HL-60 (cell line): ENCODE data around the gene OLAH.

ENCODE experiments used
- POLR2AphosphoS5 ChIP-seq: IDR thresholded peaks from 2 replicates; pipeline ENCODE4 v1.6.1; 2012; ENCODE audit warnings: low read depth
- SPI1 ChIP-seq: IDR thresholded peaks from 2 replicates; pipeline ENCODE4 v1.6.1; 2012; ENCODE audit warnings: low read depth, mild to moderate bottlenecking, borderline replicate concordance
- TF ChIP-seq, protein P1 (sequence below): IDR thresholded peaks from 2 replicates; pipeline ENCODE4 v1.6.1; 2012; ENCODE audit warnings: low read depth; ENCODE audit not compliant: insufficient replicate concordance
- TF ChIP-seq, protein P2 (sequence below): IDR thresholded peaks from one replicate; pipeline ENCODE4 v1.5.1; 2011; ENCODE audit warnings: low read length, control low read depth, inconsistent platforms; ENCODE audit not compliant: insufficient read depth

DNA sequence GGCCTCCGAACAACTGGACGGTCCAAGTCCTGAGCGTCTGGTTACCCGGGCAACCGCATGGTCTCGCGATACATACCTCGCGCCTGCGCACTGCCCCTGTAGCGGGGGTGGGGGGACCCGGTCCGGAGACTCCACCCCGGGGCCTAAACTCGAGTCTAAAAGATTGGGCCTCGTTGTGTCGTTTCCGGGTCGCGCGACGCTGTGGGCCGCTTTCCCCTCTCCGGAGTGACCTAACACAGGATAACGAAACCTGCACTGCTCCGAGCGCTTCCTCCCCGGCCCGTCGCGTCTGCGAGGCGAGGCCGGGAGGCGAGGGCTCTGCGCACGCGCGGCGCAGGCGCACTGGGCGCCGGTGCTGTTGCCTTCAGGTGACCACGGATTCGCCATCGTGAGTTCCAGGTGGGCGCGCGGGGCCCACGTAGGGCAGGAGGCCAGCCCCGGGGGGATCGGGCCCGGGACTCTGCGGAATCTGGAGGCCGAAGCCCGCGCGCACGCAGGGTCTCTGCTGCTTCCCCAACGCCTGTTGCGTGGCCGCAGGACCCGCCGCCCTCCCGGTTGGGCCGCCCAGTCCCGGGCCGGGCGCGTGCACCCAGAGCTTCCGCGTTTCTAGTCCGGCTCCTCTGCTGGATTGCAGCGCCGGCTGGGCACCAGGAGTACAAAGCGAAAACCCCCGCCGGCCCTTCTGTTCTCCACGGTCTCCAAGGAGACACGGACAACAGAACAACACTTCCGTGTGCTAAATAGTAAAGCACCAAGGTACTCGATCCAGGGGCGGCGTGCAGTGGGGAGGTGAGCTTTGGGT lies 53.5 kb downstream of the OLAH start, which contains the start of gene RPP38:
- TF ChIP-seq, protein P1, sequence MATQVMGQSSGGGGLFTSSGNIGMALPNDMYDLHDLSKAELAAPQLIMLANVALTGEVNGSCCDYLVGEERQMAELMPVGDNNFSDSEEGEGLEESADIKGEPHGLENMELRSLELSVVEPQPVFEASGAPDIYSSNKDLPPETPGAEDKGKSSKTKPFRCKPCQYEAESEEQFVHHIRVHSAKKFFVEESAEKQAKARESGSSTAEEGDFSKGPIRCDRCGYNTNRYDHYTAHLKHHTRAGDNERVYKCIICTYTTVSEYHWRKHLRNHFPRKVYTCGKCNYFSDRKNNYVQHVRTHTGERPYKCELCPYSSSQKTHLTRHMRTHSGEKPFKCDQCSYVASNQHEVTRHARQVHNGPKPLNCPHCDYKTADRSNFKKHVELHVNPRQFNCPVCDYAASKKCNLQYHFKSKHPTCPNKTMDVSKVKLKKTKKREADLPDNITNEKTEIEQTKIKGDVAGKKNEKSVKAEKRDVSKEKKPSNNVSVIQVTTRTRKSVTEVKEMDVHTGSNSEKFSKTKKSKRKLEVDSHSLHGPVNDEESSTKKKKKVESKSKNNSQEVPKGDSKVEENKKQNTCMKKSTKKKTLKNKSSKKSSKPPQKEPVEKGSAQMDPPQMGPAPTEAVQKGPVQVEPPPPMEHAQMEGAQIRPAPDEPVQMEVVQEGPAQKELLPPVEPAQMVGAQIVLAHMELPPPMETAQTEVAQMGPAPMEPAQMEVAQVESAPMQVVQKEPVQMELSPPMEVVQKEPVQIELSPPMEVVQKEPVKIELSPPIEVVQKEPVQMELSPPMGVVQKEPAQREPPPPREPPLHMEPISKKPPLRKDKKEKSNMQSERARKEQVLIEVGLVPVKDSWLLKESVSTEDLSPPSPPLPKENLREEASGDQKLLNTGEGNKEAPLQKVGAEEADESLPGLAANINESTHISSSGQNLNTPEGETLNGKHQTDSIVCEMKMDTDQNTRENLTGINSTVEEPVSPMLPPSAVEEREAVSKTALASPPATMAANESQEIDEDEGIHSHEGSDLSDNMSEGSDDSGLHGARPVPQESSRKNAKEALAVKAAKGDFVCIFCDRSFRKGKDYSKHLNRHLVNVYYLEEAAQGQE: peak; percentile 35
- TF ChIP-seq, protein P2, sequence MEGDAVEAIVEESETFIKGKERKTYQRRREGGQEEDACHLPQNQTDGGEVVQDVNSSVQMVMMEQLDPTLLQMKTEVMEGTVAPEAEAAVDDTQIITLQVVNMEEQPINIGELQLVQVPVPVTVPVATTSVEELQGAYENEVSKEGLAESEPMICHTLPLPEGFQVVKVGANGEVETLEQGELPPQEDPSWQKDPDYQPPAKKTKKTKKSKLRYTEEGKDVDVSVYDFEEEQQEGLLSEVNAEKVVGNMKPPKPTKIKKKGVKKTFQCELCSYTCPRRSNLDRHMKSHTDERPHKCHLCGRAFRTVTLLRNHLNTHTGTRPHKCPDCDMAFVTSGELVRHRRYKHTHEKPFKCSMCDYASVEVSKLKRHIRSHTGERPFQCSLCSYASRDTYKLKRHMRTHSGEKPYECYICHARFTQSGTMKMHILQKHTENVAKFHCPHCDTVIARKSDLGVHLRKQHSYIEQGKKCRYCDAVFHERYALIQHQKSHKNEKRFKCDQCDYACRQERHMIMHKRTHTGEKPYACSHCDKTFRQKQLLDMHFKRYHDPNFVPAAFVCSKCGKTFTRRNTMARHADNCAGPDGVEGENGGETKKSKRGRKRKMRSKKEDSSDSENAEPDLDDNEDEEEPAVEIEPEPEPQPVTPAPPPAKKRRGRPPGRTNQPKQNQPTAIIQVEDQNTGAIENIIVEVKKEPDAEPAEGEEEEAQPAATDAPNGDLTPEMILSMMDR: no peak
- peak; percentile 76; the same call in 1 of the 2 replicates for TF ChIP-seq POLR2AphosphoS5
- TF ChIP-seq SPI1: no peak
